H1 (cell line): Measurements from ENCODE around the gene KIAA0040. TPM values are rescaled to one million over a fixed set of nuclear protein-coding genes. Genes with fewer than 3 reads are reported as not detected.

ENCODE experiments used
- CTCF ChIA-PET: fragments of 300-600 bp; sonication (Branson Sonifier 250); formaldehyde crosslinking; loops from one replicate; lab custom pipeline; 2021; ENCODE audit not compliant: partially characterized antibody; lab: Charles Lee
- POLR2A ChIA-PET: fragments of 300-600 bp; sonication (Branson Sonifier 250); formaldehyde crosslinking; loops from one replicate; lab custom pipeline; 2021; ENCODE audit warnings: inconsistent platforms; ENCODE audit not compliant: partially characterized antibody; lab: Charles Lee
- DNase-seq, 2 experiments: peaks; one replicate each; pipeline versions ENCODE4 v3.0.0 to v3.0.0-alpha.2; 2010 to 2022; ENCODE audit warnings: low spot score in 2 of 2, low read depth in 1 of 2, mixed read lengths in 1 of 2
- FAIRE-seq: peaks from 2 replicates; lab custom pipeline; 2011; peaks lifted over from hg19 to GRCh38; lab: Jason Lieb, UNC
- H2AFZ ChIP-seq: 2 replicates; pipeline ENCODE4 v1.8.1; 2012; ENCODE audit warnings: low read length, inconsistent platforms
- H2AK5ac ChIP-seq: 2 replicates; pipeline ENCODE4 v1.6.1; 2013; ENCODE audit warnings: low read depth, low read length
- H2BK120ac ChIP-seq: replicated peaks from 2 replicates; pipeline ENCODE3; 2013; ENCODE audit warnings: low read depth, low read length, inconsistent platforms
- H2BK12ac ChIP-seq: 2 replicates; pipeline ENCODE4 v1.6.1; 2013; ENCODE audit warnings: low read depth, low read length
- H2BK15ac ChIP-seq: 2 replicates; pipeline ENCODE4 v1.6.1; 2013; ENCODE audit warnings: low read length
- H2BK20ac ChIP-seq: 2 replicates; pipeline ENCODE4 v1.6.1; 2013; ENCODE audit warnings: low read length
- H2BK5ac ChIP-seq: 2 replicates; pipeline ENCODE4 v1.6.1; 2013; ENCODE audit warnings: low read depth, low read length
- H3K14ac ChIP-seq: 2 replicates; pipeline ENCODE4 v1.6.1; 2013; ENCODE audit warnings: inconsistent platforms; ENCODE audit not compliant: insufficient read length
- H3K18ac ChIP-seq: 2 replicates; pipeline ENCODE4 v1.6.1; 2013; ENCODE audit warnings: low read length; ENCODE audit errors: extremely low read depth
- H3K23ac ChIP-seq: 2 replicates; pipeline ENCODE4 v1.6.1; 2013; ENCODE audit warnings: inconsistent platforms; ENCODE audit not compliant: insufficient read length
- H3K23me2 ChIP-seq: 2 replicates; pipeline ENCODE4 v1.6.1; 2013; ENCODE audit warnings: low read depth, low read length
- H3K27ac ChIP-seq: 2 replicates; pipeline ENCODE4 v1.6.1; 2011; ENCODE audit warnings: low read depth, low read length, inconsistent platforms
- H3K27me3 ChIP-seq, 4 experiments: replicated peaks in 1 of 4; 1 replicate in 1 of 4; 2 replicates in 3 of 4; pipeline versions ENCODE4 v1.6.1 to v1.8.1; 2011 to 2013; ENCODE audit warnings: low read length in 3 of 4, mild to moderate bottlenecking in 3 of 4, inconsistent platforms in 2 of 4, mixed read lengths in 2 of 4, moderate library complexity in 1 of 4; ENCODE audit not compliant: control insufficient read depth in 3 of 4, insufficient read depth in 3 of 4; ENCODE audit errors: extremely low read depth in 1 of 4
- H3K36me3 ChIP-seq, 4 experiments: 2 replicates each; pipeline versions ENCODE4 v1.6.1 to v1.8.1; 2011 to 2013; ENCODE audit warnings: mild to moderate bottlenecking in 4 of 4, low read length in 3 of 4, moderate library complexity in 2 of 4, control low read depth in 1 of 4, inconsistent platforms in 1 of 4; ENCODE audit not compliant: insufficient read depth in 4 of 4, control insufficient read depth in 2 of 4
- H3K4ac ChIP-seq: replicated peaks from 2 replicates; pipeline ENCODE3; 2013; ENCODE audit warnings: low read length, low read depth, mixed read lengths, inconsistent platforms; ENCODE audit not compliant: insufficient read length
- H3K4me1 ChIP-seq, 4 experiments: replicated peaks in 1 of 4; 1 replicate in 1 of 4; 2 replicates in 3 of 4; pipeline versions ENCODE4 v1.6.1 to v1.8.1; 2011 to 2013; ENCODE audit warnings: low read length in 3 of 4, inconsistent platforms in 2 of 4, mixed read lengths in 1 of 4; ENCODE audit not compliant: insufficient read depth in 4 of 4, control insufficient read depth in 3 of 4
- H3K4me2 ChIP-seq, 2 experiments: 2 replicates each; pipeline versions ENCODE4 v1.6.1 to v1.8.1; 2011 to 2013; ENCODE audit warnings: low read depth in 2 of 2, low read length in 2 of 2, control low read depth in 1 of 2, inconsistent platforms in 1 of 2, mild to moderate bottlenecking in 1 of 2; ENCODE audit not compliant: insufficient read depth in 1 of 2
- H3K4me3 ChIP-seq, 4 experiments: fragments of 200-600, 300-600 bp in 1 of 4; sonication (generic), shearing (Covaris generic), sonication (Bioruptor Twin) in 1 of 4; 2 replicates each; pipeline versions ENCODE4 v1.5.1 to v1.8.1; 2011 to 2016; ENCODE audit warnings: low read length in 4 of 4, low read depth in 3 of 4, control low read depth in 2 of 4, inconsistent platforms in 2 of 4, mild to moderate bottlenecking in 2 of 4, mixed read lengths in 1 of 4, moderate library complexity in 1 of 4; ENCODE audit not compliant: insufficient read depth in 2 of 4; ENCODE audit errors: extremely low read depth in 1 of 4
- H3K56ac ChIP-seq: replicated peaks from 2 replicates; pipeline ENCODE3; 2013; ENCODE audit warnings: low read depth, mild to moderate bottlenecking, mixed read lengths, low read length, inconsistent platforms; ENCODE audit not compliant: insufficient read length
- H3K79me1 ChIP-seq: 2 replicates; pipeline ENCODE4 v1.6.1; 2013; ENCODE audit warnings: low read depth, low read length, control low read depth
- H3K79me2 ChIP-seq, 2 experiments: 2 replicates each; pipeline versions ENCODE4 v1.6.1 to v1.8.1; 2012 to 2013; ENCODE audit warnings: low read length in 2 of 2, mild to moderate bottlenecking in 2 of 2, inconsistent platforms in 1 of 2; ENCODE audit not compliant: insufficient read depth in 2 of 2, control insufficient read depth in 1 of 2
- H3K9ac ChIP-seq, 4 experiments: replicated peaks in 1 of 4; 1 replicate in 1 of 4; 2 replicates in 3 of 4; pipeline versions ENCODE4 v1.6.1 to v1.8.1; 2011 to 2013; ENCODE audit warnings: low read depth in 3 of 4, low read length in 3 of 4, control low read depth in 2 of 4, mild to moderate bottlenecking in 2 of 4, moderate library complexity in 2 of 4, inconsistent platforms in 1 of 4; ENCODE audit errors: extremely low read depth in 1 of 4
- H3K9me3 ChIP-seq, 2 experiments: 2 replicates each; pipeline versions ENCODE4 v1.6.1 to v1.8.1; 2012 to 2013; ENCODE audit warnings: mild to moderate bottlenecking in 2 of 2, moderate library complexity in 2 of 2, control low read depth in 1 of 2, inconsistent platforms in 1 of 2, low read depth in 1 of 2, low read length in 1 of 2, mixed read lengths in 1 of 2; ENCODE audit not compliant: insufficient read depth in 2 of 2
- H4K20me1 ChIP-seq, 2 experiments: replicated peaks in 1 of 2; 2 replicates each; pipeline versions ENCODE3 to v1.8.1; 2011 to 2013; ENCODE audit warnings: inconsistent platforms in 2 of 2, low read length in 2 of 2, mild to moderate bottlenecking in 1 of 2; ENCODE audit not compliant: insufficient read depth in 2 of 2, control insufficient read depth in 1 of 2
- H4K5ac ChIP-seq: 2 replicates; pipeline ENCODE4 v1.6.1; 2013; ENCODE audit warnings: low read length, low read depth, mixed read lengths, inconsistent platforms; ENCODE audit not compliant: insufficient read length
- H4K8ac ChIP-seq: 2 replicates; pipeline ENCODE4 v1.8.0; 2013; ENCODE audit warnings: mild to moderate bottlenecking, moderate library complexity, low read length, inconsistent platforms; ENCODE audit not compliant: insufficient read depth; ENCODE audit errors: extremely low read depth
- H4K91ac ChIP-seq: replicated peaks from 2 replicates; pipeline ENCODE3; 2013; ENCODE audit warnings: low read length, mixed read lengths, inconsistent platforms; ENCODE audit not compliant: insufficient read length
- ATF2 ChIP-seq: IDR thresholded peaks from 2 replicates; pipeline ENCODE4 v1.6.1; 2012; ENCODE audit warnings: low read length, inconsistent platforms
- BCL11A ChIP-seq, 2 experiments: IDR thresholded peaks; one replicate each; pipeline ENCODE4 v1.6.1; 2011; ENCODE audit warnings: low read depth in 2 of 2, low read length in 2 of 2, mild to moderate bottlenecking in 2 of 2
- CBX5 ChIP-seq: fragments of 300-800, 300-1000 bp; sonication (generic); IDR thresholded peaks from 2 replicates; pipeline ENCODE4 v1.7.1; 2016; ENCODE audit warnings: antibody characterized with exemption, low read length, low read depth
- EGR1 ChIP-seq: IDR thresholded peaks from 2 replicates; pipeline ENCODE4 v1.6.1; 2011; ENCODE audit warnings: low read depth, low read length, borderline replicate concordance
- JUND ChIP-seq: IDR thresholded peaks from 2 replicates; pipeline ENCODE4 v1.6.1; 2011; ENCODE audit warnings: mild to moderate bottlenecking, improper control_type of control experiment, low read length
- KDM1A ChIP-seq: fragments of 200-600, 300-600 bp; sonication (generic); IDR thresholded peaks from 2 replicates; pipeline ENCODE4 v1.7.1; 2016; ENCODE audit warnings: mild to moderate bottlenecking, low read length, borderline replicate concordance
- PHF8 ChIP-seq: fragments of 200-600 bp; sonication (generic); conservative IDR thresholded peaks from 2 replicates; pipeline ENCODE4 v1.7.1; 2012; ENCODE audit warnings: low read depth, mild to moderate bottlenecking, inconsistent platforms, low read length, moderate library complexity
- TAF1 ChIP-seq: IDR thresholded peaks from 2 replicates; pipeline ENCODE4 v1.6.1; 2011; ENCODE audit warnings: mild to moderate bottlenecking, low read depth, low read length
- WGBS, 2 experiments: shearing (Covaris generic) in 1 of 2; methylation state at CpG; one replicate each; pipeline versions ENCODE4 v1.1.6 to v1.1.7; 2013 to 2015; ENCODE audit warnings: low lambda C conversion rate in 2 of 2, mixed read lengths in 2 of 2, inconsistent platforms in 1 of 2, low coverage in 1 of 2, missing lambda C conversion rate in 1 of 2; ENCODE audit not compliant: insufficient replicate concordance in 2 of 2, insufficient coverage in 1 of 2, insufficient read length in 1 of 2; ENCODE audit errors: extremely low coverage in 1 of 2, missing lambda C conversion rate in 1 of 2; 5-methylcytosine and 5-hydroxymethylcytosine counted together
- polyA plus RNA-seq, 7 experiments: library from polyadenylated mRNA; depleted of rRNA in 3 of 7; stranded (reverse) in 5 of 7; unstranded in 2 of 7; fragments of >200 nt in 5 of 7; fragments of 200-250 nt in 2 of 7; gene quantifications; 1 replicate in 5 of 7; 2 replicates in 1 of 7; 4 replicates in 1 of 7; pipeline versions ENCODE4 v1.2.1 to v1.2.3, GENCODE V29; 2011 to 2013; ENCODE audit warnings: missing spikeins in 2 of 7, mixed read lengths in 2 of 7
- total RNA-seq: library from RNA; stranded (reverse); fragmentation: NEBNext Ultra II Directional; extraction: Animal tissue kit (Norgen Biotek cat#: 25700); gene quantifications from 2 replicates; pipeline ENCODE4 v1.2.1, GENCODE V29; 2021
- TF ChIP-seq, protein P1 (sequence below): IDR thresholded peaks from 2 replicates; pipeline ENCODE4 v1.6.1; 2012; ENCODE audit warnings: inconsistent platforms

KIAA0040 gene
- total and polyA plus RNA-seq, 2 of the 8 experiments (the other 6 are each of a cell fraction or from before 2014, with no cell fraction given): 11.0 to 14.1 TPM

- Histone ChIP-seq H2BK12ac (0 out of 2 replicates have a peak overlapping the region, but pooled peaks have one; percentile 0), H4K20me1 (no peaks in the 10 kb centered on the region), H4K91ac (peak overlapping the region; percentile 36), H3K4ac (no peak overlapping the region), H3K36me3 (no peaks in the 10 kb centered on the region), H3K23me2 (no peaks in the 10 kb centered on the region; the same call in 1 of the 2 replicates), H2BK15ac (no peak overlapping the region), H3K27me3 (peaks cover 0 to 2% (median 0%) of the 10 kb centered on the region in 4 experiments; a peak in 3 of 7 replicates), H3K4me3 (peak overlapping the region in 1 of 4 experiments; percentile 34; a peak in 1 of 8 replicates), H2BK20ac (no peak overlapping the region), H2BK120ac (no peak overlapping the region), H3K14ac (no peak overlapping the region), H3K9ac (no peak overlapping the region), H2BK5ac (no peak overlapping the region), H4K5ac (no peak overlapping the region), H3K79me1 (no peaks in the 10 kb centered on the region), H4K8ac (0 out of 2 replicates have a peak overlapping the region, but pooled peaks have one; percentile 39), H3K4me1 (peaks cover 0 to 4% (median 2%) of the 10 kb centered on the region in 4 experiments; a peak in 3 of 7 replicates), H3K56ac (no peak overlapping the region), H2AK5ac (no peak overlapping the region), H3K4me2 (peak overlapping the region in 1 of 2 experiments; percentile 51; a peak in 3 of 4 replicates), H2AFZ (peak overlapping the region; percentile 91; the same call in 1 of the 2 replicates), H3K18ac (no peak overlapping the region), H3K79me2 (no peaks in the 10 kb centered on the region), H3K23ac (no peak overlapping the region), H3K9me3 (no peaks in the 10 kb centered on the region), H3K27ac (no peak overlapping the region)
- DNase-seq: peak; percentile 61 to 95
- CTCF ChIA-PET: interaction anchor here (0.5 to 11.9 kb wide), 37 partner anchors 9 to 750 kb away, joined by 3 to 260 read pairs (median 5); no protein-coding TSS in a partner anchor
- POLR2A ChIA-PET: interaction anchor here (0.9 to 1.3 kb wide), 3 partner anchors 11 to 16 kb away, joined by 3 to 4 read pairs (median 3); no protein-coding TSS in a partner anchor
- 38% methylated on average over 20 of the region's 21 CpGs; no CpG with 5 or more reads in 1 of the 2 experiments for WGBS, 2 experiments
- FAIRE-seq: no peak
- TF ChIP-seq CBX5 (no peak), EGR1 (no peak), JUND (no peak), KDM1A (no peak), ATF2 (no peak), BCL11A (IDR thresholded peaks at IDR 0.05; ENCODE audit: low read depth in 2 of 2, low read length in 2 of 2) (no peak), PHF8 (no peak), TAF1 (0 out of 2 replicates have a peak, but pooled peaks have one; percentile 37)
- TF ChIP-seq, protein P1, sequence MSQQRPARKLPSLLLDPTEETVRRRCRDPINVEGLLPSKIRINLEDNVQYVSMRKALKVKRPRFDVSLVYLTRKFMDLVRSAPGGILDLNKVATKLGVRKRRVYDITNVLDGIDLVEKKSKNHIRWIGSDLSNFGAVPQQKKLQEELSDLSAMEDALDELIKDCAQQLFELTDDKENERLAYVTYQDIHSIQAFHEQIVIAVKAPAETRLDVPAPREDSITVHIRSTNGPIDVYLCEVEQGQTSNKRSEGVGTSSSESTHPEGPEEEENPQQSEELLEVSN: no peak
Observed at GRCh38 chr1:175146529-175147213, 45.9 kb downstream of the KIAA0040 start.
